ENCODE data around the gene ENTHD1. TPM values are rescaled to one million over a fixed set of nuclear protein-coding genes. Genes with fewer than 3 reads are reported as not detected.
A peak's percentile ranks its signal among the peaks of the same experiment; 100 is the strongest.

ENTHD1 gene
- total RNA-seq, 4 donors from 2014 or later, result 0.14 TPM; not detected in 3

DNA sequence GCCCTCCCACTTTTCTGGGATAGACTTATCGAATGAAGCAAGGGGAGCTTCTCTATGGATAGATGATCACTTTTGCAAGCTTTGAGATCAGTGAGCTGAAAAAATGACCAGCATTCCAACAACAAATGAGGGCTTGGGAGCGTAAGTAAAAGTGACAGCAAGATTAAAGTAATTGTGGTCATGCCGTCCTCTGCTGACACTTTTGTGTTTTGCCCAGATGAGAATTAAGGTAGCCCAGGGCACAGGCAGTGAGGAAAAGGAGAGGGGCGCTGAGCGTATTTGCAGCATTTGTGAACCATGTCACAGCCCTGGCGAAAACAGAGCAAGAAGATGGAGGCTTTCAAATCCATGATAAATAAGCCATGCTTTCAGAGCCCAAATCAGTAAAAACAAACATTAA is 42.1 kb upstream of the ENTHD1 start:
- H3K9me3 ChIP-seq, result no peaks in the 10 kb centered on the region
- intact Hi-C loops (cut with DNase I; ENCODE audit: low total_unique reads), result no loop called here
- no peak overlapping the region for H3K4me3 ChIP-seq
- no peak for DNase-seq
- no peak overlapping the region for H3K27ac ChIP-seq
- no peak for TF ChIP-seq POLR2A (IDR thresholded peaks at IDR 0.05)
- TF ChIP-seq, protein P1, sequence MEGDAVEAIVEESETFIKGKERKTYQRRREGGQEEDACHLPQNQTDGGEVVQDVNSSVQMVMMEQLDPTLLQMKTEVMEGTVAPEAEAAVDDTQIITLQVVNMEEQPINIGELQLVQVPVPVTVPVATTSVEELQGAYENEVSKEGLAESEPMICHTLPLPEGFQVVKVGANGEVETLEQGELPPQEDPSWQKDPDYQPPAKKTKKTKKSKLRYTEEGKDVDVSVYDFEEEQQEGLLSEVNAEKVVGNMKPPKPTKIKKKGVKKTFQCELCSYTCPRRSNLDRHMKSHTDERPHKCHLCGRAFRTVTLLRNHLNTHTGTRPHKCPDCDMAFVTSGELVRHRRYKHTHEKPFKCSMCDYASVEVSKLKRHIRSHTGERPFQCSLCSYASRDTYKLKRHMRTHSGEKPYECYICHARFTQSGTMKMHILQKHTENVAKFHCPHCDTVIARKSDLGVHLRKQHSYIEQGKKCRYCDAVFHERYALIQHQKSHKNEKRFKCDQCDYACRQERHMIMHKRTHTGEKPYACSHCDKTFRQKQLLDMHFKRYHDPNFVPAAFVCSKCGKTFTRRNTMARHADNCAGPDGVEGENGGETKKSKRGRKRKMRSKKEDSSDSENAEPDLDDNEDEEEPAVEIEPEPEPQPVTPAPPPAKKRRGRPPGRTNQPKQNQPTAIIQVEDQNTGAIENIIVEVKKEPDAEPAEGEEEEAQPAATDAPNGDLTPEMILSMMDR (IDR thresholded peaks at IDR 0.05), result no peak
- H3K36me3 ChIP-seq, result no peaks in the 10 kb centered on the region
- no peaks in the 10 kb centered on the region for H3K27me3 ChIP-seq
- no peaks in the 10 kb centered on the region for H3K4me1 ChIP-seq

DNA sequence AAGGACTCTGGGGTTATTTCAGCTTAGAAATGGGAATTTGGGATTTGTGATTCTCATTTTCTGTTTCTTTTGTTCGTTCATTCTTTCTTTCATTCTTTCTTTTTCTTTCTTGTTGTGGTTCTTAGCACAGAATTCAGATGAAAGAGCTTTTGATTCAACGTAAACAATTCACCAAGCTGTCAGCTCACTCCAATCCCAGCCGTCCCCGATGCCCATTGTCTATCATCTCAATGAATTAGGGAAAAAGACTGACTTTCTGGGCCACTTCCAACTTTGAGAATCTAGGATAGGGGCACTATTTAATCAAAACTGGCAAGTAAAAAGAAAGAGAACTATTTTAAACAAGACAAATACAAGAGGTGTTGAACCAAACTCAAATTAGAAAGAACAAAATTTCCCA is 41.6 kb upstream of the ENTHD1 start:
- Histone ChIP-seq H3K36me3 (no peaks in the 10 kb centered on the region), H3K27me3 (no peaks in the 10 kb centered on the region), H3K4me1 (no peaks in the 10 kb centered on the region), H3K4me3 (no peak overlapping the region), H3K27ac (no peak overlapping the region), H3K9me3 (no peaks in the 10 kb centered on the region)
- DNase-seq, result no peak
- intact Hi-C loops (cut with DNase I; ENCODE audit: low total_unique reads), result no loop called here
- TF ChIP-seq, protein P1 (IDR thresholded peaks at IDR 0.05), result no peak
- no peak for TF ChIP-seq POLR2A (IDR thresholded peaks at IDR 0.05)

DNA sequence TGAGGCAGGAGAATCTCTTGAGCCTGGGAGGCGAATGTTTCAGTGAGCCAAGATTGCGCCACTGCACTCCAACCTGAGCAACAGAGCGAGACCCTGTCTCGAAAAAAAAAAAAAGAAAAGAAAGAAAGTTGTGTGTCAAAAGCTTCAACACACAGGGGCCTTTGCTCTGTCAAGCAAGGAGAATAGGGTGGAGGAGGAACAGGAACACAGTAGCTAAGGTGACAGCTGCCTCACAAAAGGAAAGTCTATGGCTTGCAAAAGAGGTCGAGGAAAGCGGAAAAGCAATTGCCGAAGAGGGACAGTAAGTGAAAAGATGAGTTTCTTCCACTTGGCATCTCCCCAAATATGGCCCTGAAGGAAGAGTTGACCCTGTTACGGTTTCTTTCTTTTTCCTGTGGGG is 40.2 kb upstream of the ENTHD1 start:
- Histone ChIP-seq H3K27ac (no peak overlapping the region), H3K4me1 (no peaks in the 10 kb centered on the region), H3K4me3 (no peak overlapping the region), H3K9me3 (no peaks in the 10 kb centered on the region), H3K36me3 (no peaks in the 10 kb centered on the region), H3K27me3 (no peaks in the 10 kb centered on the region)
- intact Hi-C loops (cut with DNase I; ENCODE audit: low total_unique reads), result no loop called here
- no peak for DNase-seq
- TF ChIP-seq POLR2A (IDR thresholded peaks at IDR 0.05), result no peak
- TF ChIP-seq, protein P1 (IDR thresholded peaks at IDR 0.05), result no peak

DNA sequence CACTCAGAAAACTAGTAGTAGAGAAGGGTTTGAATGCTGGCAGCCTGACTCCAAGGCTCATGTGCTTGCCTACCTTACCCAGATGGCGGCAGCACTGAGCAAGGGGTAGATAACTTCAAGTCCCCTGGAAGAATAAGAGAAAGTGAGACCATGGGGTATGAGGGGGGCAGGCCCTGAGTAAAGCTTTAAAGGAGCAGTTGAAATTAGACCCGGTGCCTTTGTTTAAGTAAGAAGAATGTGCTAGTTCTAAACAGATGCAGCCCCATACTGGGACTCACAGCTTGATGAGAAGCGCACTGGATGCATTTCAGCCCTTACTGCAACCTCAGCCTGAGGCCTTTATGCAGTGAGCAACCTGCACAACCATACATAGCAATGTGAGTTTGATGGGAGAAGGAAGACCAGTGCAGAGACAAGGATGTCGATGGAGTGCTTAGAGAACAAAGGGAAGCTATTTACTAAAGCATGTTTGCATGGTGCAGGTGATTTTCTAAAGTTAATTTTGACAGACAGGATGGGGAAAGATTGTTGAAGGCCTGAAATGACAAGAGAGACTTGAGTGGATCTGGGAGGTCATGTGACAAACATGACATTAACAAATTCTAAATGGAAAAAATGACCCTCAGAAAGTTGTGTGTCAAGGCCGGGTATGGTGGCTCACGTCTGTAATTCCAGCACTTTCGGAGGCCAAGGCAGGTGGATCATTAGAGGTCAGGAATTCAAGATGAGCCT is 39.5 kb upstream of the ENTHD1 start:
- Histone ChIP-seq H3K27me3 (no peaks in the 10 kb centered on the region), H3K36me3 (no peaks in the 10 kb centered on the region), H3K4me1 (no peaks in the 10 kb centered on the region), H3K9me3 (no peaks in the 10 kb centered on the region), H3K4me3 (no peak overlapping the region), H3K27ac (no peak overlapping the region)
- TF ChIP-seq POLR2A (IDR thresholded peaks at IDR 0.05), result no peak
- TF ChIP-seq, protein P1 (IDR thresholded peaks at IDR 0.05), result peak in 1 of 4 experiments; percentile 19
- DNase-seq, result no peak
- intact Hi-C loops (cut with DNase I; ENCODE audit: low total_unique reads), result no loop called here

DNA sequence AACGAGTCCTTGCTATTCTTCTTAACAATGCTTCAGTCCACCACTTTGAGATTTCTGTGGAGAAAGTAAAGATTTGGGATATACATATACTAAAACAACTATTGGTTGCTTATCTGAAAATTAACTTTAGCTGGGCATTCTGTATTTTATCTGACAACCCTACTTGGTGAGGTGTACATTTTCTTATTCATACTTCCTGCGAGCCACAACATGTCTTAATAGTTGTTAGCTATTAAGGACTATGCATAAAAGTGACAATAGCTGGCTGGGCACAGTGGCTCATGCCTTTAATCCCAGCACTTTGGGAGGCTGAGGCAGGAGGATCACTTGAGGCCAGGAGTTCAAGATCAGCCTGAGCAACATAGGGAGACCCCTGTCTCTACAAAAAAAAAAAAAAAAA is 38.6 kb upstream of the ENTHD1 start:
- TF ChIP-seq, protein P1 (IDR thresholded peaks at IDR 0.05), result no peak
- no peak for TF ChIP-seq POLR2A (IDR thresholded peaks at IDR 0.05)
- Histone ChIP-seq H3K27ac (no peak overlapping the region), H3K36me3 (no peaks in the 10 kb centered on the region), H3K4me3 (no peak overlapping the region), H3K27me3 (no peaks in the 10 kb centered on the region), H3K9me3 (no peaks in the 10 kb centered on the region), H3K4me1 (no peaks in the 10 kb centered on the region)
- intact Hi-C loops (cut with DNase I; ENCODE audit: low total_unique reads), result no loop called here
- DNase-seq, result no peak

Data from uterus (tissue), 4 donors.